Spinal cord (tissue), 10 donors: ENCODE measurements around the gene TRPM8. TPM values are rescaled to one million over a fixed set of nuclear protein-coding genes. Genes with fewer than 3 reads are reported as not detected.

ENCODE experiments used
- DNase-seq, 6 donors: peaks; one replicate each; pipeline versions ENCODE4 v3.0.0 to v3.0.0-alpha.2; 2013 to 2015; ENCODE audit warnings: low spot score in 6 of 6, low read depth in 4 of 6
- H3K27ac ChIP-seq: one replicate; pipeline ENCODE4 v1.5.1; 2013; ENCODE audit warnings: low read depth, low read length, control low read depth
- H3K27me3 ChIP-seq: one replicate; pipeline ENCODE4 v1.6.1; 2013; ENCODE audit warnings: low read length; ENCODE audit not compliant: control insufficient read depth, insufficient read depth
- H3K36me3 ChIP-seq: one replicate; pipeline ENCODE4 v1.6.1; 2013; ENCODE audit warnings: low read length; ENCODE audit not compliant: control insufficient read depth, insufficient read depth
- H3K4me1 ChIP-seq: one replicate; pipeline ENCODE4 v1.6.1; 2013; ENCODE audit warnings: low read length; ENCODE audit not compliant: control insufficient read depth, insufficient read depth
- H3K4me3 ChIP-seq: one replicate; pipeline ENCODE4 v1.5.1; 2013; ENCODE audit warnings: low read depth, low read length, control low read depth
- H3K9me3 ChIP-seq: one replicate; pipeline ENCODE4 v1.6.1; 2013; ENCODE audit warnings: low read length; ENCODE audit not compliant: control insufficient read depth, insufficient read depth
- WGBS: methylation state at CpG from one replicate; pipeline ENCODE4 v1.1.5; 2013; ENCODE audit warnings: missing lambda C conversion rate; ENCODE audit not compliant: insufficient coverage; 5-methylcytosine and 5-hydroxymethylcytosine counted together
- polyA plus RNA-seq, 2 donors: library from polyadenylated mRNA; unstranded; fragments of 120-200 nt; gene quantifications; one replicate each; pipeline ENCODE4 v1.2.1, GENCODE V29; 2013; ENCODE audit not compliant: insufficient read length in 2 of 2
- total RNA-seq, 2 donors: library from RNA; depleted of rRNA in 1 of 2; stranded (reverse); fragments of 120-200 nt in 1 of 2; fragments of >200 nt in 1 of 2; gene quantifications; one replicate each; pipeline versions ENCODE4 v1.2.3 to v1.2.4, GENCODE V29; 2013 to 2014
- donor health status: healthy.

TRPM8 gene
- total and polyA plus RNA-seq, 4 donors: 0.22 to 1.9 (median 1.1) TPM

GRCh38 chr2:233907627-233908026, 9.5 kb upstream of the TRPM8 start:
- Histone ChIP-seq H3K27me3 (no peaks in the 10 kb centered on the region), H3K27ac (no peak overlapping the region), H3K4me3 (no peak overlapping the region), H3K36me3 (no peaks in the 10 kb centered on the region), H3K9me3 (no peaks in the 10 kb centered on the region), H3K4me1 (no peaks in the 10 kb centered on the region)
- no peak for DNase-seq
- 93% methylated on average over 3 of the region's 3 CpGs for WGBS

- Histone ChIP-seq H3K27me3 (no peaks in the 10 kb centered on the region), H3K4me3 (no peak overlapping the region), H3K27ac (no peak overlapping the region), H3K4me1 (no peaks in the 10 kb centered on the region), H3K36me3 (no peaks in the 10 kb centered on the region), H3K9me3 (no peaks in the 10 kb centered on the region)
- DNase-seq: peak in 1 of 6 donors; percentile 33
- WGBS: 27% methylated on average over 8 of the region's 9 CpGs
These were observed 4.3 kb upstream of the TRPM8 start for GRCh38 chr2:233912691-233913423.

- Histone ChIP-seq H3K27me3 (no peaks in the 10 kb centered on the region), H3K9me3 (no peaks in the 10 kb centered on the region), H3K4me1 (no peaks in the 10 kb centered on the region), H3K4me3 (no peak overlapping the region), H3K36me3 (no peaks in the 10 kb centered on the region), H3K27ac (no peak overlapping the region)
- WGBS: no CpG with 5 or more reads among the region's 2 CpGs
- DNase-seq: peak in 2 of 6 donors; percentile 14 to 77
These were observed 2.0 kb upstream of the TRPM8 start for GRCh38 chr2:233915128-233915527.

- Histone ChIP-seq H3K4me3 (no peak overlapping the region), H3K27ac (no peak overlapping the region), H3K4me1 (no peaks in the 10 kb centered on the region), H3K9me3 (no peaks in the 10 kb centered on the region), H3K27me3 (no peaks in the 10 kb centered on the region), H3K36me3 (no peaks in the 10 kb centered on the region)
- no peak for DNase-seq
- no CpG with 5 or more reads among the region's 1 CpG for WGBS
These were observed 2.1 kb downstream of the TRPM8 start for GRCh38 chr2:233919319-233919718.

GRCh38 chr2:233919938-233920337, 2.8 kb downstream of the TRPM8 start:
- no peaks in the 10 kb centered on the region for H3K4me1 ChIP-seq
- H3K27ac ChIP-seq: no peak overlapping the region
- no peaks in the 10 kb centered on the region for H3K9me3 ChIP-seq
- no peaks in the 10 kb centered on the region for H3K27me3 ChIP-seq
- no peak overlapping the region for H3K4me3 ChIP-seq
- WGBS: no CpG with 5 or more reads among the region's 3 CpGs
- no peaks in the 10 kb centered on the region for H3K36me3 ChIP-seq
- DNase-seq: no peak

GRCh38 chr2:233922471-233922870, 5.3 kb downstream of the TRPM8 start:
- H3K27ac ChIP-seq: no peak overlapping the region
- H3K9me3 ChIP-seq: no peaks in the 10 kb centered on the region
- peaks cover 6% of the 10 kb centered on the region for H3K4me1 ChIP-seq
- H3K36me3 ChIP-seq: no peaks in the 10 kb centered on the region
- WGBS: no CpG with 5 or more reads among the region's 1 CpG
- no peak for DNase-seq
- H3K27me3 ChIP-seq: no peaks in the 10 kb centered on the region
- H3K4me3 ChIP-seq: no peak overlapping the region

GRCh38 chr2:233925402-233925801, 8.2 kb downstream of the TRPM8 start:
- Histone ChIP-seq H3K9me3 (no peaks in the 10 kb centered on the region), H3K27me3 (no peaks in the 10 kb centered on the region), H3K4me3 (no peak overlapping the region), H3K27ac (no peak overlapping the region), H3K4me1 (peaks cover 6% of the 10 kb centered on the region), H3K36me3 (no peaks in the 10 kb centered on the region)
- no peak for DNase-seq
- WGBS: 82% methylated on average over 7 of the region's 7 CpGs

GRCh38 chr2:233926806-233927205, 9.6 kb downstream of the TRPM8 start:
- no peak overlapping the region for H3K27ac ChIP-seq
- DNase-seq: no peak
- no peak overlapping the region for H3K4me3 ChIP-seq
- WGBS: 92% methylated on average over 4 of the region's 4 CpGs
- no peaks in the 10 kb centered on the region for H3K9me3 ChIP-seq
- no peaks in the 10 kb centered on the region for H3K27me3 ChIP-seq
- H3K4me1 ChIP-seq: peaks cover 6% of the 10 kb centered on the region
- H3K36me3 ChIP-seq: no peaks in the 10 kb centered on the region

- WGBS: 79% methylated on average over 2 of the region's 7 CpGs
- Histone ChIP-seq H3K36me3 (no peaks in the 10 kb centered on the region), H3K4me1 (peaks cover 6% of the 10 kb centered on the region), H3K4me3 (no peak overlapping the region), H3K9me3 (no peaks in the 10 kb centered on the region), H3K27me3 (no peaks in the 10 kb centered on the region), H3K27ac (no peak overlapping the region)
- DNase-seq: peak in 2 of 6 donors; percentile 21 to 59
These were observed 11.6 kb downstream of the TRPM8 start for GRCh38 chr2:233928594-233929351.
